Nephron (organoid): ENCODE measurements around the gene TSPAN18.

Source experiments
- H3K27ac Mint-ChIP-seq, 3 experiments: 2 replicates each; pipeline ENCODE4 v1.8.0; 2020; ENCODE audit warnings: mixed read lengths in 3 of 3, mild to moderate bottlenecking in 2 of 3, moderate library complexity in 1 of 3
- H3K27me3 Mint-ChIP-seq: 2 replicates; pipeline ENCODE4 v1.8.0; 2021; ENCODE audit warnings: low read depth, mild to moderate bottlenecking, moderate library complexity, mixed read lengths
- H3K36me3 Mint-ChIP-seq: 2 replicates; pipeline ENCODE4 v1.8.0; 2020; ENCODE audit warnings: low read depth, mixed read lengths
- H3K4me1 Mint-ChIP-seq: 2 replicates; pipeline ENCODE4 v1.8.0; 2020; ENCODE audit warnings: mixed read lengths
- H3K4me3 Mint-ChIP-seq, 3 experiments: 2 replicates each; pipeline ENCODE4 v1.8.0; 2020; ENCODE audit warnings: mild to moderate bottlenecking in 3 of 3, mixed read lengths in 3 of 3, moderate library complexity in 2 of 3
- H3K9me3 Mint-ChIP-seq: 2 replicates; pipeline ENCODE4 v1.8.0; 2020; ENCODE audit warnings: mixed read lengths
- CTCF ChIP-seq, 3 experiments: fragments of 200-600 bp; sonication (generic); IDR thresholded peaks; one replicate each; pipeline ENCODE4 v1.5.0; 2021; ENCODE audit warnings: antibody characterized with exemption in 3 of 3; ENCODE audit not compliant: unreplicated experiment in 3 of 3

Gene TSPAN18

GRCh38 chr11:44979543-44980399, 253.0 kb downstream of the TSPAN18 start:
- no peak for TF ChIP-seq CTCF (IDR thresholded peaks at IDR 0.05; ENCODE audit: unreplicated experiment in 3 of 3)
- H3K9me3 Mint-ChIP-seq: no peaks in the 10 kb centered on the region

GRCh38 chr11:44980533-44981427, 254.0 kb downstream of the TSPAN18 start:
- Mint-ChIP-seq H3K4me1 (no peaks in the 10 kb centered on the region), H3K27ac (no peak overlapping the region), H3K36me3 (no peaks in the 10 kb centered on the region), H3K9me3 (no peaks in the 10 kb centered on the region), H3K4me3 (no peak overlapping the region), H3K27me3 (peaks cover 19% of the 10 kb centered on the region)
- no peak for TF ChIP-seq CTCF (IDR thresholded peaks at IDR 0.05; ENCODE audit: unreplicated experiment in 3 of 3)

More at GRCh38 chr11:44979543-44980399, 253.0 kb downstream of the TSPAN18 start:
- peaks cover 13% of the 10 kb centered on the region for H3K27me3 Mint-ChIP-seq
- H3K4me1 Mint-ChIP-seq: no peaks in the 10 kb centered on the region
- H3K36me3 Mint-ChIP-seq: no peaks in the 10 kb centered on the region
- H3K4me3 Mint-ChIP-seq: no peak overlapping the region
- peak overlapping the region in 2 of 3 experiments; percentile 27 to 37 for H3K27ac Mint-ChIP-seq
